ENCODE measurements around the gene OR51S1. TPM values are rescaled to one million over a fixed set of nuclear protein-coding genes. Genes with fewer than 3 reads are reported as not detected.

OR51S1 gene
- total RNA-seq, 1 experiment from 2014 or later: not detected

- Histone ChIP-seq H3K27ac (ENCODE audit: low read depth, low read length) (no peak overlapping the region), H3K9me3 (ENCODE audit: control insufficient read depth in 1 of 2, insufficient read depth in 1 of 2, low read depth in 1 of 2, low read length in 2 of 2) (no peaks in the 10 kb centered on the region), H3K36me3 (ENCODE audit: control insufficient read depth in 1 of 2, insufficient read depth in 2 of 2, low read length in 2 of 2) (no peaks in the 10 kb centered on the region), H3K9me2 (ENCODE audit: insufficient read depth) (no peaks in the 10 kb centered on the region), H4K20me1 (ENCODE audit: insufficient read depth) (no peaks in the 10 kb centered on the region), H3K4me3 (replicated peaks in 1 of 2; ENCODE audit: low read depth in 1 of 2, low read length in 2 of 2) (no peak overlapping the region), H2AFZ (ENCODE audit: low read depth, low read length, poor library complexity, severe bottlenecking) (no peak overlapping the region), H3K4me1 (ENCODE audit: control insufficient read depth in 1 of 2, insufficient read depth in 2 of 2, low read length in 2 of 2) (no peaks in the 10 kb centered on the region), H3K9ac (ENCODE audit: low read length) (no peak overlapping the region), H3K79me2 (ENCODE audit: insufficient read depth, low read length) (no peaks in the 10 kb centered on the region), H3K27me3 (ENCODE audit: insufficient read depth, low read length) (peaks cover 6% of the 10 kb centered on the region; the same call in 1 of the 2 replicates), H3K4me2 (ENCODE audit: low read length) (no peak overlapping the region)
- CTCF ChIA-PET: no interaction called here
- DNase-seq (ENCODE audit: low read depth, low spot score): no peak
- RAD21 ChIA-PET (ENCODE audit: low non-redundant PET in 1 of 2, low total read pairs in 2 of 2, uncharacterized antibody in 2 of 2, unreplicated experiment in 2 of 2): no interaction called here
- POLR2A ChIA-PET: no interaction called here
- BruUV-seq (replicated peaks): no TSS peak
- ATAC-seq: no peak
- intact Hi-C loops (cut with micrococcal nuclease): no loop called here
- TF ChIP-seq ZNF274 (IDR thresholded peaks at IDR 0.05; ENCODE audit: low read depth, low read length) (no peak), POLR2AphosphoS5 (IDR thresholded peaks at IDR 0.05; ENCODE audit: low read depth, low read length) (no peak), RAD21 (IDR thresholded peaks at IDR 0.05; ENCODE audit: low read depth) (no peak), CEBPB (IDR thresholded peaks at IDR 0.05; ENCODE audit: low read depth) (no peak), REST (IDR thresholded peaks at IDR 0.05; ENCODE audit: low read depth) (no peak), SRF (IDR thresholded peaks at IDR 0.05; ENCODE audit: low read depth) (no peak), YY1 (IDR thresholded peaks at IDR 0.05; ENCODE audit: extremely low read depth, insufficient replicate concordance, low read depth, low read length) (no peak), FOSL1 (IDR thresholded peaks at IDR 0.05; ENCODE audit: low read depth) (no peak), POLR2A (IDR thresholded peaks at IDR 0.05; ENCODE audit: borderline replicate concordance, extremely low read depth, insufficient read depth, insufficient read length) (no peak), MAX (IDR thresholded peaks at IDR 0.05) (no peak), CBX3 (IDR thresholded peaks at IDR 0.05; ENCODE audit: low read depth) (no peak), ATF3 (IDR thresholded peaks at IDR 0.05) (no peak)
These were observed 16.8 kb upstream of the OR51S1 start for GRCh38 chr11:4865855-4866254.
